AG08395 (cell line): ENCODE results near the gene BCL11A.

Source experiments
- DNase-seq: peaks from one replicate; pipeline ENCODE4 v3.0.0; 2012; ENCODE audit warnings: mixed read lengths, low spot score

BCL11A gene

GRCh38 chr2:60505880-60506260 lies 47.6 kb downstream of the BCL11A start:
- no peak for DNase-seq

GRCh38 chr2:60505240-60505879 lies 48.1 kb downstream of the BCL11A start:
- DNase-seq: no peak

GRCh38 chr2:60504049-60504448 lies 49.4 kb downstream of the BCL11A start:
- DNase-seq: no peak

- no peak for DNase-seq
Measured at GRCh38 chr2:60502144-60502543, 51.3 kb downstream of the BCL11A start.

- no peak for DNase-seq
Measured at GRCh38 chr2:60500861-60501260, 52.6 kb downstream of the BCL11A start.

GRCh38 chr2:60499651-60500265 lies 53.7 kb downstream of the BCL11A start:
- no peak for DNase-seq

GRCh38 chr2:60498816-60499429 lies 54.5 kb downstream of the BCL11A start:
- DNase-seq: no peak

GRCh38 chr2:60498127-60498815 lies 55.2 kb downstream of the BCL11A start:
- DNase-seq: no peak

- no peak for DNase-seq
Measured at GRCh38 chr2:60497500-60497899, 56.0 kb downstream of the BCL11A start.

GRCh38 chr2:60496956-60497355 lies 56.5 kb downstream of the BCL11A start:
- no peak for DNase-seq

GRCh38 chr2:60496475-60496874 lies 57.0 kb downstream of the BCL11A start:
- DNase-seq: no peak

- DNase-seq: no peak
Measured at GRCh38 chr2:60495041-60495625, 58.3 kb downstream of the BCL11A start.

GRCh38 chr2:60493804-60494387 lies 59.6 kb downstream of the BCL11A start:
- DNase-seq: no peak

- no peak for DNase-seq
Measured at GRCh38 chr2:60492548-60492947, 60.9 kb downstream of the BCL11A start.

GRCh38 chr2:60490848-60491247 lies 62.6 kb downstream of the BCL11A start:
- DNase-seq: no peak

- DNase-seq: no peak
Measured at GRCh38 chr2:60490441-60490840, 63.0 kb downstream of the BCL11A start.

- no peak for DNase-seq
Measured at GRCh38 chr2:60489289-60489688, 64.2 kb downstream of the BCL11A start.

GRCh38 chr2:60488291-60488690 lies 65.2 kb downstream of the BCL11A start:
- DNase-seq: no peak

GRCh38 chr2:60487174-60487573 lies 66.3 kb downstream of the BCL11A start:
- DNase-seq: no peak

GRCh38 chr2:60486551-60486950 lies 66.9 kb downstream of the BCL11A start:
- no peak for DNase-seq

- no peak for DNase-seq
Measured at GRCh38 chr2:60486067-60486466, 67.4 kb downstream of the BCL11A start.

- DNase-seq: no peak
Measured at GRCh38 chr2:60485550-60485949, 67.9 kb downstream of the BCL11A start.
